HG03039 (cell line): ENCODE results near the gene TMOD4.
A peak's percentile ranks its signal among the peaks of the same experiment; 100 is the strongest.

Experiments
- ATAC-seq: cut with Tn5 transposase; IDR thresholded peaks from one replicate; pipeline ENCODE4 v1.9.1; 2021; ENCODE audit warnings: mild to moderate bottlenecking, moderate library complexity; ENCODE audit not compliant: unreplicated experiment

Gene TMOD4

DNA sequence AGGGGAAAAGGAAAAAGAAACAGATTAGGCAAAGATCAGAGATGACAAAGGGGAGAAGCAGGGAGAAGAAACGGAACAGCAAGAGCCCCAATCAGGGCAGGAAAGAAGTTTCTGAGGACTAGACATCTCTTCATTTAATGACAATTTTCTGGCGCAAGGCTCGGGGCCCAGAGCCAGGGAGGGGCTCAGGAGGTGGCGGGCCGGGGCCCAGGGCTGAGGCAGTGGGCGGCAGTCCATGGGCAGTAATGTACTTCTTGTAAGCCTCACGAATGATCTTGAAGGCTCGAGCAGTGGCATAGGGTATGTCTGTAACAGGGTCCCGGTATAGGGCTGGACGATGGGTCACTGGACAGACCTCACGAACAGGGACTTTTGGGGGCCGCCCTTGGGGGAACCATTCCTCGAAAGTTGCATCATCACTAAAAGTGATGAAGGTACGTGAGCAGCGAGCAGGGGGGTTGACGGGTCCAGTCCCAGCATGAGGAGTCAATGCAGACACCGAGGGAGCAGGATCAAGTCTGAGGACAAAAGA, 799 bp upstream of the TMOD4 start:
- ATAC-seq: no peak

DNA sequence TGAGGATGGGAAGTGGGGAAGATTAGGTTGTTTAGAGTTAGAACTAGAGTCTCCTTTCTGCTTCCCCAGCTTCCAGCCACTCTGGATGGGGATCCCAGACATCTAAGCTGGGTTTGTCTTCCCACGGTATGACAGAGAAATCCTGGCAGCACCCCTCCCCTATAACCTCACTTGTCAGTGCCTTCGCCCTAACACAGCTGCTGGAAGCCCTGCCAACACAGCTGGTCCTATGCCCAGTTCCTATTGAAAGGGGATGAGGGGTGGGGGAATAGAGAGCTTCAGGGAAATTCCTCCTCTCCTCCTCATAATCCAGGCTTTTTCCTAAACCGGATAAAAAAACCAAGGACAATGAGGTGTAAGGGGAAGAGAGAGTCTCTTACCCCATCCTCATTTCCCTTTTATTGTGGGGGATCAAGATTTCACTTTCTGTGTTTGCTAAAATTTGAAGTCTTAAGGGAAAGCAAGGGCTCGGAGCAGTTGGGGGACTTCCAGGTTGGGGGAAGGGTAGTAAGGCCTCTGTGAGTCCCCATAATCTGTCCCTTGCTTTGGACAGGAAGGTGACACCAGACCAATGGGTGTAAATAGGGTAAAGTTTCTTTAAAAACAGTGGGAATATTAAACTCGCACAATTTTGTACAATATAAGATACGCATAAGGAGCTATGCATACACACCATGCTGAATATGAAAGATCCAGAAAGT, 590 bp downstream of the TMOD4 start:
- ATAC-seq: no peak

DNA sequence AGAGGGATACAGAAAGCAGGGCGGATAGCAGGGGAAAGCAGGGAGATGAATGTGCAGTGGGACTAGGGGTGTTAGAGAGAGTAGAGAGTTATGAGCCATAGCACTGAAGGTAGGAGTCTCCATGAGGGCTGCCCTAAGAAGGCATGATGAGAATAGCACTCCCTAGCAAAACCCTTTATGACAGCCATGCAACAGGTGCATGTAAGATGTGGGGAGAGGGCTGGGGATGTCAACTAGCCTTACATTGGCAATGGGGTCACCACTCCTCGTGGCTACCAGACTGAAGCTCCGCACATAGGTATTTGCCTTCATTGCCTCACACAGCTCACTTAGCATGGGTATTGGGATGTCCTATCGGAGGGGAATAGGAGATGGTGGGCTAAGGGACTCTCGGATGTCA, 4.6 kb downstream of the TMOD4 start:
- no peak for ATAC-seq

DNA sequence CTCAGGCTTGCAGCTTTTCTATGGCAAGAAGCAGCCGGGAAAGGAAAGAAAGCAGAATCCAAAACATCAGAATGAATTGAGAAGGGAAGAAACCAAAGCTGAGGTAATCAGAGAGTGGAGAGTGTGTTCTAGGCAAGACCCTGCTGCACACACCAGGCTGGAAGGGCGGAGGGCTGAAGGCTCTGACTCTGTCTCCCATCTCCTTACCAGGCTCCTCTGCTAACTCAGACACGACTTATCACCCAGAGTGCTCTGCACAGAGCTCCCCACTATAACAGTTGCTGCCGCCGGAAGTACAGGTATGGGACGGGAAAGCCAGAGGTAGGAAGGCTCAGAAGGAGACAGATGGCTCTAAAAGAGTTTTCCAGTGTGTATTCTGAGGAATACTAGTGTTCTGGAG, 8.7 kb downstream of the TMOD4 start:
- ATAC-seq: no peak

DNA sequence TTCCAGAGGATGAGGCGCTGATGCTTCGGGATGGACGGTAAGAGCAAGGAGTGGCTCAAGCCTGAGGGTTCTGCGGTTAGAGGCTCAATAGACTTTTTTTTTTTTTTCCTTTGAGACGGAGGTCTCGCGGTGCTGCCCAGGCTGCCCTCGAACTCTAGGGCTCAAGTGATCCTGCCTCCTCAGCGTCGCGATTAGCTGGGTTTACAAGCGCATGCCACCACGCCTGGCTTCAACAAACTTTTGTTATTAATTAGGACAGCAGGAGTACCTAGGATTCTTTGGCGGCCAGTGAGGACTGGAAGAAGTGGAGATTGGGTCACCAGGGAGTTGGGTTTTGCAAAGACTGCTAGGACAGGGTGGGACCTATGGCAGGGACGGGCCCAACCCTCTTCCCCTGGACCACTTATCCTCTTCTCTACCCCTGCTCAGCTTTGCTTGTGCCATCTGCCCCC, 9.2 kb downstream of the TMOD4 start:
- no peak for ATAC-seq

DNA sequence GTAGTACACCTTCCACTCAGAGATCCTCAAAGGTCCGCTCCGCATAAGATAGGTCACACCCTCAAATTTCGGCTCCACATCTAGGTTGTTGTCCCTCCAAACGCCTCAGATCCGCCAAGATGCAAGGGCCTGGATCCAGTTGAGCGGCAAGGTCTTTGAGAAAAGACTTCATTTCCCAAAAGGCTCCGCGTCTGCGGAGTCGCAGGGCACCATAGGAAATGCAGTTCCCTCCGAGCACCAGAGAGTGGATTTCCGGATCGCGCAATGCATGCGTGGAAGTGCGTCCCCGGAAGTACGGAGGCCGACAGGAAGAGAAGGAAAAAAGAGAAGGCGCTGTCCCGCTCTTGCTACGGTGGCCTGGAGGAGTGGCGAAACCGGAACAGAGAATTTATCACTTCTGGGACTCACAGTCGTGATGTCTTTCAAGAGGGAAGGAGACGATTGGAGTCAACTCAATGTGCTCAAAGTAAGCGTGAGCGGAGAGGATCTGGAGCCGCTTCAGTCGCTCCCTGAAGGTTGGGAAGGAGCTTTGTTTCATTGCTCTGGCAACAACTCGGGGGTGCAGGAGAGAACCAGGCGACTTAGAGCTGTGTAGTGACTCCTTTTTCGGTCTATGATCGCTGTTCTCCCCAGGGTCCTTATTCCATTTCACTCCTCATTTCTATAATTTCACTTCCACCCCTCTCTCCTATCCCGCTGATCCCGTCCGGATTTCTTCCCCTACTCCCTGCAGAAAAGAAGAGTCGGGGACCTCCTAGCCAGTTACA, 9.9 kb downstream of the TMOD4 start, which contains the start of the genes LYSMD1 and SCNM1:
Gene LYSMD1 (minus strand): TSS at position 165 of the 767 bp plus-strand sequence. CDS start 644 bp downstream, outside the sequence.
Gene SCNM1 (plus strand): TSS at position 407 of the 767 bp plus-strand sequence. CDS start 9 bp downstream, at position 416.
- peak; percentile 85 for ATAC-seq

DNA sequence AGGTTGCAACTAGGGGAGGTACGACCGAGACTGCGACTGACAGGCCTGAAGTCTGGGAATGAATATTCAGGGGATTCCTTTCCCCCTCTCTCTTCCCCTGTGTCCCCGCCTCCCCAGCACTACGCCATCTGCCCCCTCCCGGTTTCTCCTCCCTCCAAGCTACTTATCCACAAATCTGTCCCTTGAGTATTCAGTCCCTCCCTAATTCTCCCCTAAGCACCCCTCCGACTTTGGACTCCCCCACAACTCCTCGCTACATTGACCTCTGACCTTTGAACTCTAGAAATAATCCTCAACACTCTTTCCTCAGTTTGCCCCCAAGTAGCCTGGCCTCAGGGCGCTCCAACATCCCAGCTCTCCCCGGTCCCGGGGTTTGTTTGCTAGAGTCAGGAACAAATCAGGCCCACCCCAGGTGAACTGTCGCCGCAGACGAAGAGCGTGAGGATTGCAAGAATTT, 10.5 kb downstream of the TMOD4 start:
- ATAC-seq: peak; percentile 8

DNA sequence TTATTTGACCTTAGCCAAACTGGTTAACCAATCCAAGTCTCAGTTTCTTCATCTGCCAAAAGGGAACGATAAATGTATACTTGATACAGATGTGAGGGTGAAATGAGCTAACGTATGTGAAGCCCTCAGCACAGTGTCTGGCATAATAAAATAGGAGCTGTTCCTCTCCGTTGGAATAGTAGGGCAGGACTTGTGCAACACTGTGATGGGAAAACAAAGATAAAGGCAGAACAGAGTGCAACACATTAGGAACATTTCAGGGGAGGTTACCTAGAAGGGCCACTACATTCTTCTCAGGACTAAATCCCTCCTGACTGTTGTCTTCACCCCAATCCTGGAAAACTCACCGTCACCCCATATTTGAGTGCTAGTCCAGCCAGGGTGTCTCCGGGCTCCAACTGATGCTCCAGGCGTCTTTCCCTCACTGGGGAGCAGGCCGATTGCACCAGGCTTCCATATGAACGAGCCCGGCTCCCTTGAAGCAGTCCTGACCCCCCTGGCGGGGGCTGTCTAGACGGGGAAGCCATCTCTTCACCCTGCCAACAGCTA, 11.0 kb downstream of the TMOD4 start:
- ATAC-seq: no peak

DNA sequence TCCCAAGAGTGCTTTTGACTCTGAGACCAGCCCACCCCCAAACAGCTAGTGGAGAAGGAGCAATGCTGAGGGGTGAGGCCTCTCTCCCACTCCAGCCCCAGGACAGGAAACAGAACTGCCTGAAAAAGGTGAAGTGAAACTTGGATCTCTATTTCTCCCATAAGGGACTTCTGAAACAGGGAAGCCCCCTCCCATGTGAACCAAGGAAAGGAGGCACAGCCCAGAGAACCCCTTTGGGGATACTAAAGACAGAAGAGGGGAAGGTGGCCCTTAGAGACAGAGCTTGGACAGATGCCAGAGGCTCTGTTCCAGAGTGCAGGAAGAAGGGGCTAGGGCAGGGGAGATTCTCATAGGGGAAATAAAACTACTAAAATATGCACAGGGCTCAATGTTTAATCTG, 16.4 kb downstream of the TMOD4 start:
- ATAC-seq: no peak

DNA sequence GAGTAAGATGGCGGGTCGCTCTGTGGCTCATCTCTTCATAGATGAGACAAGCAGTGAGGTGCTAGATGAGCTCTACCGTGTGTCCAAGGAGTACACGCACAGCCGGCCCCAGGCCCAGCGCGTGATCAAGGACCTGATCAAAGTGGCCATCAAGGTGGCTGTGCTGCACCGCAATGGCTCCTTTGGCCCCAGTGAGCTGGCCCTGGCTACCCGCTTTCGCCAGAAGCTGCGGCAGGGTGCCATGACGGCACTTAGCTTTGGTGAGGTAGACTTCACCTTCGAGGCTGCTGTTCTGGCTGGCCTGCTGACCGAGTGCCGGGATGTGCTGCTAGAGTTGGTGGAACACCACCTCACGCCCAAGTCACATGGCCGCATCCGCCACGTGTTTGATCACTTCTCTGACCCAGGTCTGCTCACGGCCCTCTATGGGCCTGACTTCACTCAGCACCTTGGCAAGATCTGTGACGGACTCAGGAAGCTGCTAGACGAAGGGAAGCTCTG, 17.0 kb downstream of the TMOD4 start:
- ATAC-seq: no peak

DNA sequence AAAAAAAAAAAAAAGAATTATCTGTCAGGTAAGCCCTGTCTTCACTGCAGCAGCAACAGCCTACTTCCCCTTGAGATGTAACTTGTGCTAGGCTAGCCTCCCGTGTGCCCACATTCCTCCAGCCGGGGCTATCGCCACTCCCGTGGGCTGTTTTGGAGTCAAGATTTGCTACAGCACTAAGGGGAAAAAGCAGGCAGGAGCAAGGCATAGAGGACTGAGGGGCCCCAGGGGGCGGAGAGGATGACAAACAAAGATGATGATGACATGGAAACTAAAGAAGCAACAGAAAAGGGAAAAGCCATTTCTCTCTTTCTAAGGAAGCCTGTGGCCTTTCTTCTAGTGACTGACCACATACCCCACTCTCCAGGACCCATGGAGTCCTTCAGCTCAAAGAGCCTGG, 17.5 kb downstream of the TMOD4 start:
- no peak for ATAC-seq

DNA sequence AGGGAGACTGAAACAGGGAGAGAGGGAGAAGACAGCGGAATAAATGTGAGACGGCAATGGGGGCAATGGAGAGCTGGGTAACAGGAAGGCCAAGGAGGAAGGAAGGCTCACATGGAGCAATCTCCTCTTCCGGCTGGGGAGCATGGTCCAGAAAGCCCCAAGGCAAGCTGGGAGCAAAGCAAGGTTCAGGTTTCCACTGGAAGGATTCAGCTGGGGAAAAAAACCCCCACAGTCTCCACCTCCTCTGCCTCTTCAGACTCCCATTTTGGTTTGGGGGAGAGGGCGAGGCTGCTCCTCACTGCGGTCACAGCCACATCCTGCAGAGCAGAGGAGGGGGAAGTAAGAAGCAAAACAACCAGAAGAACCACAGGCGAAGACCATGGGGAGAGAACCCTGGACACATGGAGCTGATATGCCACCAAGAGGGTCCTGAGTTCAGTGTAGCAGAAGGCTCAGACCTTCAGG, 18.7 kb downstream of the TMOD4 start:
- no peak for ATAC-seq

DNA sequence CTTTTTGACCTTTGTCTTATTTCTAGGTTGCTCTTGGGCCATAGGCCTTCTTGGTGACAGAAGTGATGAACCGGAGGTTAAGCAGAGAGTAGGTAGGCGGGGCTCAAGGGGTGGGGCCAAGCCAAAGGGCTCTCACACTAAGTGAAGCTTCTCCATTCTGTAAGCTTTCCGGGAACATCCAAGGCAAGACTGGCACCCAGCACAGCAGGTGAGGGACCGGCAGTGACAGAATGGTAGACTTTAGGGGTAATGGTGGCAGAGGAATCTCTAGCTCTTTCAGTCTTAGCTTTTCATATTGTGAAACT, 19.3 kb downstream of the TMOD4 start, which contains the start of gene TNFAIP8L2:
Gene TNFAIP8L2 (plus strand): TSS at position 135 of the 305 bp plus-strand sequence. CDS start 2,049 bp downstream, outside the sequence.
- no peak for ATAC-seq

DNA sequence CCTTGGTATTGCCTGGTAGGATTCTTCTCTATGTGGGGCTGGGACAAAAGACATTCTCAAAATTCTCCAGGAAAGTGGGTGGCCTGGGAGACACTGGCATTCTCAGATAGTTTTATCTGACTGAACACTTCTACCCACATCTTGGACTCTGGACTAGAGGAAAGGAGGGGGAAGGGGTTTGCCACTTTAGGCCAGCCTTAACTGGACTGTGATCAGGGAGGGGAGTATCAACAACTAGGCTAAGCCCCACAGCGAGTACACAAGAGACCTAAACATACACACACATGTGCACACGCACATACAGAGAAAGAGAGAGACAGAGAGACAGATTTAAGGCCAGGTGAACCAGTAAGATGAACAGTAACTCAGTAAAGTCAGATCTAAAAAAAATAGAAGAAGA, 28.1 kb downstream of the TMOD4 start:
- no peak for ATAC-seq

DNA sequence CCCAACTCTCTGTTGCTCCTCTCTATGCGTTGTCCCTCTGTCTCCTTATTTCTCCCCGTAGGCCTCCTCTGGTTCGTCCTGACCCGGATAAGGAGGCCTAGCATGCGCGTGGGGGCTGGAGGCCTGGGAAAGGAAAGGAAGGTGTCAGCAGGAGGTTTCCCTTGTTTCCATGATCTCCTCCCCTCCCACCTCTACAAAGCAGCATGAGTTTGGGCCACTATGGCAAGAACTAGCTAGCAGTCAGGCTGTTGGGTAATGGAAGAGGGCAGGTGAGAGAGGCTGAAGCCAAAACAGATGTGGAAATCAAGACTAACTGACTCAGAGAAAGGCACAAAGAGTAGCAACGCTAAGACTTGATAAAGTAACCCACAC, 28.7 kb downstream of the TMOD4 start:
- no peak for ATAC-seq

DNA sequence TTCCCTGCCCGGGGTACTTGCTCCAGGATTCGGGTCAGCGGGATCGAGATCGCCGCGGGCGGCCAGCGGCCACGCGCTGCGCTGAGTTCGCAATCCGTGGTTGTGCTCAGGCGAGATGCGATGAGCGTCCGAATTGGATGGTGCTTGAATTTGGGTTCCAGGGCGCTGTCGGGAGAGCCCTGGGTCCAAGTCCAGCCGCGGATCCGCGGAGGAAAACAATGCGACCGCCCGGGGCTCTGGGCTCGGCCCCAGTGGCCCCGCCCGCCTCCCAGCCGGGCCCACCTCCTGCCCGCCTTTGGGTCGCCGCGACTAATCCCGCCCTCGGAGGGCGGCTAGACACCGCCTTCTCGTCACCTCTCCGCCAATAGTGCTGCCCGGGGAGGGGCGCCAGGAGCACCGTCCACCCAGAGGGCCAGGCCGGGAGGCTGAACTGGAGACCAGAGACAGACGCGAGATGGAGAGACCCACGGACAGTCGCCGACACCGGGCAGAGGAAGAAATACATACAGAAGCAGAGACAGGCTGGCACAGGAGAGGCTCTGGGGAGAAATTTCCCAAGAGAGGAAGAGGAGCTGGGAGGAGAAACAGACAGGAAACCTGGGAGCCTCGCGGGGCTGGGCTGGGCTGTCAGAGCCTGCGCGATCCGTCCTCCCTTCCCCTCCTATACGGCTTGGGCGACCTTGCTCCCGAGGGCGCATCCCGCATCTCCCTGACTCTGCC, 29.2 kb downstream of the TMOD4 start, which contains the start of gene SEMA6C:
Gene SEMA6C (minus strand): TSS at position 220 of the 720 bp plus-strand sequence. CDS start 4,010 bp downstream, outside the sequence.
- peak; percentile 98 for ATAC-seq

DNA sequence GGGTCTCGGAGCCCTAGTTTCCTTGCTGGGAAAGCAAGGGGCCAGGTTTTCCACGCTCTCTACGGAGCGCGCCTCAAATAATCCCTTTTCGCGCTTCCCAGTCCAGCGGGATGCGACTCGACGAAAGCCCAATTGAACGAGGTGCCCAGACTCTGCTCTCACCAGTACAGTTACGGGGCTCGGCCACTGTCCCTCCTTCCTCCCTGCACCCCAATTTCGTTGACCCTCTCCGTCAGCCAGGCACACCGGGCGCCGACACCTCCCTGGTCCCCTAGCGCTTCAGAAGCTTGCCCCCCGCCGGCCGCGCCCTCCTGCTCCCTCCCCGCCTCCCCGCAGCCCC, 29.7 kb downstream of the TMOD4 start:
- no peak for ATAC-seq

DNA sequence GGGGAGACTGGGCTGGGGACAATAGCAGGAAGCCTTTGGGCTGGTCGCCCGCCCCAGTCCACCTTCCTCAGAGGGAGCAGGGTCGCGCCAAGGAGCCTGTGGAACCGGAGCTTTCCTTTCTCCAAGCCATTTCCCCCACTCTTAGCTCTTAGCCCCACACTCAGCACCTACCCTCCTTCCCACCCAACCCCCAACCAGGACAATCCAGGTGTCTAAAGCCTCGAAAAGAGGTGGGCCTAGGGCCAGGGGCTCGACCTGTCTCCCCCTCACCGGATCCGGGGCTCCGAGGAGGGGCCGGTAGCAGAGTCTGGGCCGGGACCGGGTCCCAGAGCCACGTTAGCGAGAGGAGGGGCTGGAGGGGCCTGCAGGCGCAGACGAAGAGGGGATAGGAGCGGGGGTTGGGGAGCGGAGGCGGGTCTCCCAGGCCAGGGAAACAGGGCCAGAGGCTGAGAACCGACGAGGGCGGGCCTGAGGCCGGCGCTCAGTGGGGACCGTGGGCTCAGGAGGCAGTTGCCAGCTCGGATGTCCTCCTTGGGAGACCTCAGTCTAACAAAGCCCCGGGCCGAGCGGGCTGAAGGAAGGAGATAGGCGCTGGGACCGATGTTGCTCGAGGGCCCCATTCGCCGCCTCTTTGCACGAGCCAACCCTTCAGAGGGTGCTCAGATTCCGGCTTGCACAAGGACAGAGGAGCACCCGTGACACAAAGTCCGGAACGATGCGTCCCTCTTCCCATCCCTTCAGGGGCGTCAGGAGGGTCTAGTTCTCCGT, 30.3 kb downstream of the TMOD4 start:
- no peak for ATAC-seq

DNA sequence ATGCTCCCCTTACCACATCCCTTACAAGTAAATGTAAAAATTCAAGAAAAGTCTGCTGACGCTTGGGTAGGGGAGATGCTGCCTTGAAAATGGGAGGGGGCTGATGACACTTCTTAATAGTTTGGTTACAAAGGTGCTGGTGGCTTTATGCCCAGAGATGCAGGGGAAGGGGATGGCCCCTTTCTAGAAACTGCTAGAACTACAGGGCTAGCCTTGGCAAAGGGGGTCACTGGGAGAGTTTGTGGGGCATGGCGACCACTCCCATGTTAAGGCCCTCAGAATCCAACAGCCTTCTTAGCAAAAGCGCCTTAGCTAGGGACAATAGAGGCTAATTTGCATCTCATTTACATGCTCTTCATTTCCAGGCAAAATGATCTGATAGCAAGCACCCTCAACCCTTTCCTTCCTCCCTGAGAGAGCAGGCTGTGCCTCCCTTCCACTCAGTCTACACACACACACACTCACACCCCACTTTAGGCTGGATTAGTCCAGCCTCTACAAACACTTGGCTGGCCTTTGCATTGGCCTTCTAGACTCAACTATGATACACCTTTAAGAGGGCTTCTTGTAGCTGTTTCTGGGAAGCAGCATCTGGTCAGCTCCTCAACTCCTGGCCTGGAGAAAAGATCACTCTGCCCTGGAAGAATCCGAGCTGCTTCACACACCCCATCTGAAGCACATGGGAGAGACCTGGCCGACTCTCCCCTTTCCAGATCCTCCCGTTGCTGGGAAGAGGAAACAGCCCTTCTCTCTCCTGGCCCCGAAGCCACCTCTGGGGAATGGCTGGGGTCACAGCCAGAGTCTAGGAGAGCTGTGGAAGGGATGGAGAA, 31.1 kb downstream of the TMOD4 start:
- ATAC-seq: no peak
